ENCODE data around the gene KRT24.
"Not testable (repeated sequence)": the region's sequence is repeated elsewhere in the genome, so short reads cannot be mapped to it uniquely, and the experiment has no call there.

KRT24 gene

GRCh38 chr17:40703652-40704051 lies at the start of gene KRT24:
TSS of gene KRT24 (minus strand) at chr17:40703752. CDS start at chr17:40703693, 59 bp downstream.
- DNase-seq, result no peak

- DNase-seq, result no peak
Observed at GRCh38 chr17:40751065-40751464, 47.5 kb upstream of the KRT24 start.

GRCh38 chr17:40750391-40750790 lies 46.8 kb upstream of the KRT24 start:
- no peak for DNase-seq

GRCh38 chr17:40748666-40749065 lies 45.1 kb upstream of the KRT24 start:
- DNase-seq, result not testable (repeated sequence)

GRCh38 chr17:40738553-40738952 lies 35.0 kb upstream of the KRT24 start:
- no peak for DNase-seq

GRCh38 chr17:40735016-40735415 lies 31.5 kb upstream of the KRT24 start:
- DNase-seq, result no peak

GRCh38 chr17:40734018-40734417 lies 30.5 kb upstream of the KRT24 start:
- DNase-seq, result no peak

GRCh38 chr17:40730970-40731369 lies 27.4 kb upstream of the KRT24 start:
- DNase-seq, result no peak

GRCh38 chr17:40727447-40728231 lies 24.1 kb upstream of the KRT24 start:
- DNase-seq, result no peak

- peak; percentile 9 for DNase-seq
Observed at GRCh38 chr17:40726919-40727318, 23.4 kb upstream of the KRT24 start.

GRCh38 chr17:40724656-40725055 lies 21.1 kb upstream of the KRT24 start:
- DNase-seq, result no peak

- no peak for DNase-seq
Observed at GRCh38 chr17:40722241-40722640, 18.7 kb upstream of the KRT24 start.

GRCh38 chr17:40720899-40721298 lies 17.3 kb upstream of the KRT24 start:
- DNase-seq, result no peak

GRCh38 chr17:40718930-40719329 lies 15.4 kb upstream of the KRT24 start:
- no peak for DNase-seq

GRCh38 chr17:40717776-40718175 lies 14.2 kb upstream of the KRT24 start:
- DNase-seq, result no peak

GRCh38 chr17:40714473-40714872 lies 10.9 kb upstream of the KRT24 start:
- no peak for DNase-seq

GRCh38 chr17:40707745-40708144 lies 4.2 kb upstream of the KRT24 start:
- no peak for DNase-seq

GRCh38 chr17:40705584-40705983 lies 2.0 kb upstream of the KRT24 start:
- no peak for DNase-seq

GRCh38 chr17:40702271-40702670 lies 1.3 kb downstream of the KRT24 start:
- no peak for DNase-seq

- no peak for DNase-seq
Observed at GRCh38 chr17:40699853-40700252, 3.7 kb downstream of the KRT24 start.

GRCh38 chr17:40699371-40699770 lies 4.2 kb downstream of the KRT24 start:
- DNase-seq, result no peak

- no peak for DNase-seq
Observed at GRCh38 chr17:40697297-40697696, 6.3 kb downstream of the KRT24 start.

GRCh38 chr17:40696651-40697072 lies 6.9 kb downstream of the KRT24 start:
- no peak for DNase-seq

- DNase-seq, result no peak
Observed at GRCh38 chr17:40695874-40696472, 7.6 kb downstream of the KRT24 start.

- DNase-seq, result no peak
Observed at GRCh38 chr17:40694584-40694983, 9.0 kb downstream of the KRT24 start.

Measured in CD4-positive, alpha-beta T cell treated with Interleukin-4 for 4 hours (primary cell).